HG02798 (cell line): ENCODE data around the gene TCF7L1.

ENCODE experiments used
- ATAC-seq: cut with Tn5 transposase; IDR thresholded peaks from one replicate; pipeline ENCODE4 v1.9.1; 2021; ENCODE audit warnings: mild to moderate bottlenecking; ENCODE audit not compliant: unreplicated experiment, poor library complexity

The TCF7L1 gene

DNA sequence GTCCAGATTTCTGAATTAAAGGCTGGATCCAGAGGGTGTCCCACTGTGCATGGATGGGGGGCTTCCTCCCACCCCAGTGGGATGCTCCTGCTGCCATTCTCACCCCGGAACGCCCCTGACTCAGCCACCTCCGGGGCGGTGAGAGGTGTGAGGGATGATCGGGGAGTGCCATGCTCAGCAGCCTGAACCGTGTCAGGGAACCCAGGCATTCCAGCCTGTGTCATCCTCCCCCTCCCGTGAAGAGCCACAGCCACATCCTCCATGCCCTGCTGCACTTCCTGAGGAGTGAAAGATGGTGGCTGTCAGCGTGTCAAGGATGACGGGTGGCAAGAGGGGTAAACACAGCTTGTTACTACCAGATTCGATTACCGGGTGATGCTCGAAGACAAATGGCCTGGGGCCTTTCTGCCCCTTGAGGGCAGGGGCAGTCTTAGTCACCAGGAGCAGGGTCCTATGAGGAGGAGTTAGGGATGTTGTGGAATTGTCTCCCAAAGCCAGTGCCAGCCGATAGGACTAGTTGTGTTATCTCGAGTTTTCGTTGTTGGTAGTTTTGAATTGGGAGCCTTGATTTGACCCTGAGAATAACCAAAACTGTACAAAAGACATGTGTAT lies 80.8 kb downstream of the TCF7L1 start:
- ATAC-seq, result no peak

DNA sequence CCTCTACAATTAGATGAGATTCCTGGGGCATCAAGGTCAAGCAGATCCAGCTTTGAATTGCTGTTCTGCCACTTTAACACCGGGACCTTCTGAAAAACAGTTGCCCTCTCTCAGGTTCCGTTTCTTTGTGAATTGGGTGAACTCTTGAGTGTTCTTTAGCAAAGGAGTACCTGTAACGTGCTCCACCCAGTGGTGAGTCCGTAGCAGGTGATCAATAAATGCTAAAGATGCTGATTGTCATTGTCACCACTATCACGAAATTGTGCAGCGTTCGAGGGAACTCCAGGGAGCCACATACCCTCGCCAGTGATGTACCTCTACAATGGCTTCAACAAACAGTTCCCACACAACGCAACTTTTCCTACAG lies 81.9 kb downstream of the TCF7L1 start:
- ATAC-seq, result no peak

DNA sequence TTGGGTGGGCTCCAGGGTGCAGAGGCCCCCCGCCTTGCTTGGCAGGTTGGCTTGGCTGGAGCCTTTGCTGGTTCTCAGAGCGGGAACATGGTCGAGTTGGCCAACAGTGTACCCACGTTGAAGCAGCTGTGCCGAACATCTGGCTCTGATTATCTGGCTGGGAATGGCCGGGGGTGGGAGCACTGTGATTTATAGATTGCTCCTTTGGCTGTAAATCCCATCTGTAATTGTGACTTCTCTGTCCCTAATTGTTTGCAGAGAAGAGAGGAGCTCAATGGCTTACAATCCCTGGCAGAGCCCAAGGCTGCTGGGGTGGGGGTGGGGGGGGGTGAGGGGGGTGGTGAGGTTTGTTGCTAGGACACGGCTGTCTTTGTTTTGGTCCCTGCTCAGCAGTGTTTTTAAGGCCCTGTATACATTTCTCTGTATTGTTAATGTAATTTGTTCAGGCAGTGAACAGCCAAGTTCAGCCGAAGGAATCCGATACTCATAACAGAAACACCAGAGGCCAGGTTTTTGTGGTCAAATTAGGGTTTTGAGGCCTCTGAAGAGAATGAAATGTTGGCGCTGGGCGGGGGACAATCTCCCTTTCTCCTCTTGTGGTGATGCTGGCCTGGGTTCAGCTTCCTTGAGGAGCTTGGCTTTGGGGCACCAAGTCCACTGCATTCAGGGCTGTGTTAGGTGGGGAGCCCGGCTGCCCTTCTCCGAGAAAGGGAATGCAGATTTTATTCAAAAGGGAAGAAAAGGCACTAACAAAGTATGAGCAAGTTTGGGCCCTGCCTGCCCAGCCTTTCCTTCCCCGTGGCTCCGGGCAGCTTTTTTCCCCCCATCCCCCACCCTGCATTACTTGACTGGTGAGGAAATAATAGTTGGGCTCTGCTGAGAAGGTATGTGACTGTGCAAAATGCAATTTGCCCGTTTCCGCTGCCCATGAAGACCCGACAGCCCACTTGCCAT lies 82.5 kb downstream of the TCF7L1 start:
- no peak for ATAC-seq

DNA sequence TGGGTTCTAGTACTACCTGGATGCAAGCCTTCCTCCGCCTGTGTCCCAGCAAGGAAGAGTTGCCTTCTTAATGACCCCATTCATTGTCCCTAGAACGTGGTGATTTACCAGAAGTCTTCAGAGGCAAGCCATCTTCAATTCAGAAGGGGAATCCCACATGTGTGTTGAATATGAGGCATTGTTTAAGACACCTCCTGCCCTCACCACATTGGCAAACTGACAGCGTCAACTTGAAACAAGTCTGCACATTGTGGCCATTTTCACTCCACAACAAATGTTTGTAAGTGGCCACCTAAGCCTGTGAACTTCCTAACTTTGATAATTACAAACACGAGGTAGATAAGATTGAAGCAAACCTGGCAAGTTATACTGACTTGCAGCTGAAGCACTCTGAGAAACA lies 83.7 kb downstream of the TCF7L1 start:
- no peak for ATAC-seq

DNA sequence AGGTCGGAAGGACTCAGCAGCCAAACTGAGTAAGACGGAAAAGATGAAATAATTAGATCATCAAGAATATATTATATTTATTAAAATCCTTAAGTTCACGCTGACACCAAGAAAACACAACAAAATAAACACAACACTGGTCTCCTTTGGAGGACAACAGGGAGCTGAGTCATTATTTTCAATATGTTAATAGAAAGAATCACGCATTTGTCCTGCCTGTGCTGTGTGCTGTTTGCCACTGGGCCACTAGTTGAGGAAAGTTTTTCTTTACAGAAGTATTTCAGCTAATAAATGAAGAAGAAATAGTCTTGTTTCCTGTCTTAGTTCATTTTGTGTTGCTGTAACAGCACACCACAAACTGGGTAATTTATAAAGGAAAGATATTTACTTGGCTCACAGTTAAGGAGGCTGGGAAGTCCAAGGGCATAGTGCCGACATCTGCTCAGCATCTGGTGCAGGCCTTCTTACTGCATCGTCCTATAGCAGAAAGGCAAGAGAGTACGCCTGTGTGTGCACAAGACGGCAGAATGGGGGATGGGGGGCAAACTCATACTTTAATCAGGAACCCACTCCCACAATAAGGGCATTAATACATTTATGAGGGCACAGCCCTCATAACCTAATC lies 88.0 kb downstream of the TCF7L1 start:
- no peak for ATAC-seq

- ATAC-seq, result no peak
These were observed 89.6 kb downstream of the TCF7L1 start for GRCh38 chr2:85222792-85223191.

DNA sequence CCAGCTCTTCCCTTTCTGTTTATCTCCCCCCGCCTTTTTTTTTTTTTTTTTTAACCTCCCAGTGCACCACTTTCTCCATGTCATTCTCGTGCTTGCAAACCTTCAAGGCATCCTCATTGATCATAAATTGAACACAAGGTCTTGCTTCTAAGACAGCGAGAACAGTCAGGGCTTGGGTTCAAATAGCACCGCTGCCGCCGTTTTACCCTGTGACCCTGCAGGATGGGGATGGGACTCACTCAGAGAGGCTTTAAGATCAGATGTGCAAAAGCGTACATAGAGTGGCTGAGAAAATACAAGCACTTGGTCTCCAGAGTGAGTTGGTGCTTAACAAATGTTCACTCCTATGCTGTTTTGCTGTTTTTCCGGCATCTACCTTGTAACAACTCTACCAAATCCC lies 93.6 kb downstream of the TCF7L1 start:
- no peak for ATAC-seq

GRCh38 chr2:85230679-85231467 lies 97.7 kb downstream of the TCF7L1 start:
- ATAC-seq, result no peak

- ATAC-seq, result no peak
These were observed 98.2 kb downstream of the TCF7L1 start for GRCh38 chr2:85231468-85231805.

- no peak for ATAC-seq
These were observed 98.8 kb downstream of the TCF7L1 start for GRCh38 chr2:85231952-85232351.

DNA sequence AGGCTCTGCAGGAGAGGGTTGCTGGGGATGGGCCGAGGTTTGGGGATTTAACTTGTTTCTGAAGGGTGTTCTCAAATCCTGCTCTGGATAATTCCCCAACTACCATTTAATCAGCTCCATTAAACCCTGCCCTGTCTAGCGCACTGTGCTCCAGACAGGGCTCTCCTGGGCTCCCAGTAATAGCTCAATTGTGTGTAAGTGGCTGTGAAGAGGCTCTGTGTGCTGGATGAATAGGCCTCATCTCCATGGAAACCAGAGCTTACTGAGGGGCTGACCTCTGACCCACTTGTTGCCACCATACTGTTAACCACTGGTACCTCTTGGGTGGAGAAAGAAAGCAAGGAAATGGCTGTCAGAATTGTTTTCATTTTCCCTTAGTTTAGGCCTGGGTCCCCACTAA lies 101.7 kb downstream of the TCF7L1 start:
- no peak for ATAC-seq

GRCh38 chr2:85235281-85235680 lies 102.1 kb downstream of the TCF7L1 start:
- ATAC-seq, result no peak

- ATAC-seq, result no peak
These were observed 102.9 kb downstream of the TCF7L1 start for GRCh38 chr2:85236084-85236483.

GRCh38 chr2:85237849-85238565 lies 104.8 kb downstream of the TCF7L1 start:
- ATAC-seq, result no peak

- no peak for ATAC-seq
These were observed 105.4 kb downstream of the TCF7L1 start for GRCh38 chr2:85238607-85239006.

DNA sequence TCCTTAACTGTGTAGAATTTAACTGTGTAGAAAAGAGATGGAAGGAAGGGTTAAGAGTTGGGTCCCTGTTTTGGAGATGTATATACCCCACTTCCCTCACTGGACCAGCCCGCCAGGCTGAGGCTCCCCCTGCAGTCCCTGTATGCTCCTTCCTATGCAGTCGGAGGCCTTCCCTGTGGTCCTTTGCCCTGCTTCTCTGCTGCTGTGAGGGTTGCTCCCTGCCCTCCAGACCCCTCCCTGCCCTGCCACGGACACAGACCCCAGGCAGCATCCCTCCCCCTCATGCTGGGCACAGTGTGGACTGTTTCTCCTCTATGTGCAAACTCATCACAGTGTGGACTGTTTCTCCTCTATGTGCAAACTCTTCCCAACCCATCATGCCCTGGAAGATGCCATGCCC lies 105.9 kb downstream of the TCF7L1 start:
- ATAC-seq, result no peak

DNA sequence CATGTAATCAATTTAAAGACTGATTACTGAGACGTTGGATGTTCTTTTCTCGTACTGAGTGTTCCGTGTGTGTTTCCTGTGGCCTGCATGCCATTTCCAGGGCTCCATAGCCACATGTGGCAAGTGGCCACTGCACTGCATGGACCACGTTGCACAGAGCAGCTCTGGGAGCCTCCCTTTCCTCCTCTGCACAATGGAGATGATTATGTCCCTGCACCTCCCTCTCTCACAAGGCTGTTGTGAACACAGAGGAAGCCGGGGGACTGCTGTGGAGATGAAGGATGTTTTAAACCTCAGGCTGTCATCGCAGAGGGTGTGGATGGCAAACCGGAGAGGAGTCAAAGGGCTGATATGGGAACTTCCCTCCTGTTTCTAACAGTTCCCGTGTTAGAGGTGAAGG lies 106.9 kb downstream of the TCF7L1 start:
- no peak for ATAC-seq

DNA sequence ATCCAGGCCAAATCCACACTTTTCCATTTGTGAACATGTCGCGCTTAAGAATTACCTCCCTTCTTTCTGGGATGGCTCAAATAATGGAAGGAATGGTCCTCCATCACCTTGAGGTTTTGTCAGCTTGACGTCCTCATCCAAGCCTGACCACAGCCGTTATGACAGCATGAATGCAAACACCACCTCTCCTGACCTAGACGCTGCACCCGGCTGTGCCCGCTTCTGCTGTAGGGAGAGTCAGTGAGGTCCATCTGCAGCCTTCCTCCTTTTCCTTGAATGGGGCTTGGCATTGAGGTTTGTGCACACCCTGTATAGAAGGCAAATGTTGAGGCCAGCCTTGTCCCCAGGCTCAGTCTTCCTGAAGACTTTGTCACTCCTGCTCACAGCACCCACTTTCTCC lies 109.1 kb downstream of the TCF7L1 start:
- no peak for ATAC-seq

DNA sequence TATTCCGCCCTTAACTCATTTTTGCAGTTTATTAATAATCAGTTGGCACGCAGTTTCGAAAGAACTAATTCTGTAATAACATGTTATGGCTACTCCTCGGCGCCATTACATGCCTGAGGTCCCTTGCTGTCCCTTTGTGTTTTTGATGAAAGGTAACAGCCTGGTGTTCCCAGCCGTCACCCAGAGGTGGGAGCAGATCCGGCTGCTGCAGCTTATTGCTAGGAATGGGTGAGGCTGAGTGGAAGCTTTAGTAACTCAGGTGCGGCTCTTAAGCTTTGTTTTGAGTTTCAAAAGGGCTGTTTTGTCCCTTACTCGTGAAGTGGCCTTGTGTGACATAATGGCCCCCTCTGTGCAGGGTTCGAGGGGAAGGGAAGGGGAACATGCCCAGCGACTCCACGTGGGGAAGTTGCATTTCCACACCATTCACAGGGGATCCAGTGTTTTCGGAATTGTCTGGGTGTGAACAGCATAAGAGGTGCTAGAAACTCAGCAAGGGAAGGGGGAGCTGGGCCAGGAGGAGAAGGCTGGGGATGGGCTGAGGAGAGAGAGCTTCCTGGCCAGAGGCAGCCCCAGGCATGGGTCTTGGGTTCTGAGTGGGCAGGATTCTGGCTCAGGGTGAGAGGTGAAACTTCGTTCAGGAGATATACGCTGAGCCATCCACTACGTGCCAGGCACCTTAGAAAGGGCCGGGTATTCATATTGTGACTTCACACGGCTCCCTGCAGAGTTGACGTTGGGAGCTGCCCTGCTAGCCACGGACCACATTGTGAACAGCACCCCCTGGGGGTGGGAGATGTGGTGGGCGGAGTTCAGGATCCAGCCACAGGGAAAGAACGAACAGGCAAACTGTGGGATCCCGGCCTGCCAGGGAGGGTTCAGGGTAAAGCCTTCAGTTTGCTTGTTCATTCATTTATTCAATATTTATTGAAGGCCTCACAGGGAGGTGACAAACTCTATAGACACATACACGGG lies 110.2 kb downstream of the TCF7L1 start:
- no peak for ATAC-seq
